GM19193 (cell line): ENCODE data around the gene NLRC3.

ENCODE experiments used
- POLR2A ChIP-seq: IDR thresholded peaks from 4 replicates; pipeline ENCODE4 v1.6.1; 2011; ENCODE audit not compliant: insufficient read depth, insufficient read length; ENCODE audit errors: extremely low read depth

The NLRC3 gene

GRCh38 chr16:3575491-3575890 lies 1.7 kb downstream of the NLRC3 start:
- TF ChIP-seq POLR2A, result no peak

DNA sequence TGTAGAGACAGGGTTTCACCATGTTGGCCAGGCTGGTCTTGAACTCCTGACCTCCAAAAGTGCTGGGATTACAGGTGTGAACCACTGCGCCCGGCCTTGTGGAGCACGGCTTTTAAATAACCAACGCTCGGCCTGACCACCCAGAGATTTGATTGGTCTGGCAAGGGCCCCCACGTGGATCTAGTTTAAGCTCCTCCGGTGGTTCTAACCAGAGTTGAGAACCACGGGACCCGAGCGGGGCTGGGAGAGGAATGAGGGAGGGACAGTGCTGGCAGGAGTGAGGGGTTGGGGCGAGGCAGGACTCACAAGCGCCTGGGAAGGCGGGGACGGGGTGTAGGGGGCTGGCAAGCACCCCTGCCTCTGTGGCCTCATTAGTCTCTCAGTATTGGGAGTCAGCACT lies 3.0 kb downstream of the NLRC3 start:
- TF ChIP-seq POLR2A, result no peak

GRCh38 chr16:3573146-3573815 lies 3.9 kb downstream of the NLRC3 start:
- TF ChIP-seq POLR2A, result no peak

- no peak for TF ChIP-seq POLR2A
Observed at GRCh38 chr16:3570420-3571062, 6.7 kb downstream of the NLRC3 start.

DNA sequence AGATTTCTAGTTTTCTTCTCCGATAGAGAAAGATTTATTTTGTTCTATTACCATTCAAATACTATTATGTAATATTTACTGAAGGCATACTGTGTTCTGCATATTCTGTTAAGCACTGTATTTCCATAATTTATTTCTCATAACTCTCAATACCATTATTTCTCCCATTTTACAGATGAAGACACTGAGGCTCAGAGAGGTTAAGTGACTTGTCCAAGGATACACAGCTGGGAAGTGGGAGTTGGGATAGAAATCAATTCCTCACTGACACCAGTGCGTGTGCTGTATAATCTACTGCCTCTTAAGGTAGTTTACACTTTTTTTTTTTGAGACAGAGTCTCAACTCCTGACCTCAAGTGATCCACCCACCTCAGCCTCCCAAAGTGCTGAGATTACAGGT lies 7.4 kb downstream of the NLRC3 start:
- TF ChIP-seq POLR2A, result no peak

- TF ChIP-seq POLR2A, result no peak
Observed at GRCh38 chr16:3566990-3567389, 10.2 kb downstream of the NLRC3 start.

DNA sequence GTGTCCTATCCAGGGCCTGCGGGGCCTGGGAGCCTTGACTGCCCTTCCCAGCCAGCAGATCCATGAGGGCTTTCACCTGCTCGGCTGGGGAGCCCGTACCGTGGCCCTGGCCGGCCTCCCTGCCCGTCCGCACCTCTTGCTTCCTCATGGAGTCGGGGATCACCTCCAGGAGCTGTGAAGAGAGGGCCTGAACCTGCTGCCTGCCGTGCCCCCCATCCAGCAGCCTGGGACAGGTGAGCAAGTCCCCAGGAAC lies 12.4 kb downstream of the NLRC3 start:
- TF ChIP-seq POLR2A, result no peak

DNA sequence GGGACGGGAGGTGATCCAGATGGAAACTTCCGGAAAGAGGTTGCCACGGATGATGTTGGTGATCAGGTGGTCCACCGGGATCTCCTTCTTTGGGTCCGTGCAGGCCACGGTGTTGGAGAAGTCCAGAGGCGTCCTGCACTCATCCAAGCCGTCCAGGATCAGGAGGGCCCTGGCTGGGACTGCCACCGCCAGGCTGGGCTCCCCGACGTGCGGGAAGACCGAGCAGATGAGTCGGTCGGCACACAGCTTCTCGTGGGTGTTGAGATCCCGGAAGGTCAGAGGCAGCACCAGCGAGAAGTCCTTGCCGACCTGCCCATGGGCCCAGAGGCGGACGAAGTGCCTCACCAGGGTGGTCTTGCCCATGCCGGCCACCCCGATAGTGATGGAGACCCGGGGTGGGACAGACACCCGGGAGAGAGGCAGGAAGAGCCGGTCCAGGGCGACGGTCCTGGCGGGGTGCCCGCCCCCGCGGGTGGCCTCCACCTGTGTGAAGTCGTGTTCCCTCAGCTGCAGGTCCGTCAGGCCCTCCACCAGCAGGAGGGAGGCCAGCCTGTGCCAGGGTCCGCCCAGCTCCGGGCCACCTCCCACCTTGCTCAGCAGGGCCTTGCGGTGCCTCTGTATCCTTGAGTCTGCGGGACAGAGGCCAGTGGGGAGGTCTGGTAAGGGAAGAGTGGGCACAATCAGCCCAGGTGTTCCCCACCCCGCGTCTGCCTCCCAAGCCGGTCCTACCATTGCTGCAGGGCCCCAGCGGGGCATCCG lies 12.9 kb downstream of the NLRC3 start:
- TF ChIP-seq POLR2A, result no peak

DNA sequence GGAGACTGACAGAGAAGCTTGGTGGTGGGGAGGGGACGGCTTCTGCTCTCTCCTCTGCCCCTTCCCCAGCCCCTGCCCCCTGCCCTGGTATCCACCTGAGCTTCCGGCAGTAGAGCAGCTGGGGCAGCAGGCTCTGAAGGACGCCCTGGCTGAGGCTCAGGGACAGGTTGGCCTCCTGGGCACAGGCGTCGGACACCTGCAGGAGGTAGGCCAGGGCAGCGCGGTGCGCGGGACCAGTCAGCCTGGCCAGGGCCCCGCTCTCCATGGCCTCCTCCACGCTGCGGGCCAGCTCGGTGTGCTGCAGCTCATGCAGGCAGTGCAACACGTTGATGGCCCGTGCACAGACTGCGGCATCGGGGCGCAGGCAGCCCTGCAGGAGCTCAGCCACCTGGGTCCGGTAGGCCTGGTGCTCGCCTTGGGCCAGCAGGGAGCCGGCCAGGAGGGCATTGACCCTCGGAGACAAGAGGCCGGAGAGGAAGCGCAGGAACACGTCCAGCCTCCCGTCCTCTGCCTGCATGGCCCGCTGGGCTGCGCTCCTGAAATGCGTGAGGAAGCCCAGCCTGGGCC lies 14.2 kb downstream of the NLRC3 start:
- TF ChIP-seq POLR2A, result no peak

GRCh38 chr16:3561626-3562025 lies 15.6 kb downstream of the NLRC3 start:
- no peak for TF ChIP-seq POLR2A

GRCh38 chr16:3554351-3554928 lies 22.8 kb downstream of the NLRC3 start:
- no peak for TF ChIP-seq POLR2A

GRCh38 chr16:3553138-3553923 lies 23.9 kb downstream of the NLRC3 start:
- TF ChIP-seq POLR2A, result no peak

GRCh38 chr16:3550851-3551847 lies 26.1 kb downstream of the NLRC3 start:
- TF ChIP-seq POLR2A, result no peak

GRCh38 chr16:3549906-3550305 lies 27.3 kb downstream of the NLRC3 start:
- TF ChIP-seq POLR2A, result no peak
